Endothelial cell of umbilical vein (primary cell): Measurements from ENCODE around the gene GRAMD1B.

ENCODE experiments used
- EZH2 ChIP-seq: IDR thresholded peaks from 2 replicates; pipeline ENCODE4 v1.6.1; 2012; ENCODE audit warnings: borderline replicate concordance, low read depth, mild to moderate bottlenecking, moderate library complexity, low read length, inconsistent platforms; ENCODE audit not compliant: severe bottlenecking
- FOS ChIP-seq: IDR thresholded peaks from 2 replicates; pipeline ENCODE4 v1.6.1; 2011; ENCODE audit warnings: mild to moderate bottlenecking, low read length, moderate library complexity, borderline replicate concordance; ENCODE audit not compliant: insufficient read depth
- MAX ChIP-seq: IDR thresholded peaks from 2 replicates; pipeline ENCODE4 v1.6.1; 2011; ENCODE audit not compliant: insufficient read depth, insufficient read length
- POLR2A ChIP-seq: IDR thresholded peaks from 2 replicates; pipeline ENCODE4 v1.6.1; 2012; ENCODE audit warnings: low read depth, mild to moderate bottlenecking, control low read depth, low read length
- POLR2AphosphoS5 ChIP-seq: IDR thresholded peaks from 2 replicates; pipeline ENCODE4 v1.6.1; 2012; ENCODE audit warnings: low read depth, mild to moderate bottlenecking, control low read depth, low read length, moderate library complexity; ENCODE audit not compliant: insufficient read depth
- TF ChIP-seq, protein P1 (sequence below), 2 donors: IDR thresholded peaks; 1 replicate in 1 of 2; 2 replicates in 1 of 2; pipeline ENCODE4 v1.5.1; 2011; ENCODE audit warnings: low read length in 2 of 2, mild to moderate bottlenecking in 2 of 2, moderate library complexity in 2 of 2, control low read depth in 1 of 2, inconsistent platforms in 1 of 2, low read depth in 1 of 2; ENCODE audit not compliant: insufficient read depth in 1 of 2; ENCODE audit errors: extremely low read depth in 1 of 2

- TF ChIP-seq MAX (no peak), POLR2AphosphoS5 (no peak), FOS (no peak), EZH2 (no peak), POLR2A (no peak)
- TF ChIP-seq, protein P1, sequence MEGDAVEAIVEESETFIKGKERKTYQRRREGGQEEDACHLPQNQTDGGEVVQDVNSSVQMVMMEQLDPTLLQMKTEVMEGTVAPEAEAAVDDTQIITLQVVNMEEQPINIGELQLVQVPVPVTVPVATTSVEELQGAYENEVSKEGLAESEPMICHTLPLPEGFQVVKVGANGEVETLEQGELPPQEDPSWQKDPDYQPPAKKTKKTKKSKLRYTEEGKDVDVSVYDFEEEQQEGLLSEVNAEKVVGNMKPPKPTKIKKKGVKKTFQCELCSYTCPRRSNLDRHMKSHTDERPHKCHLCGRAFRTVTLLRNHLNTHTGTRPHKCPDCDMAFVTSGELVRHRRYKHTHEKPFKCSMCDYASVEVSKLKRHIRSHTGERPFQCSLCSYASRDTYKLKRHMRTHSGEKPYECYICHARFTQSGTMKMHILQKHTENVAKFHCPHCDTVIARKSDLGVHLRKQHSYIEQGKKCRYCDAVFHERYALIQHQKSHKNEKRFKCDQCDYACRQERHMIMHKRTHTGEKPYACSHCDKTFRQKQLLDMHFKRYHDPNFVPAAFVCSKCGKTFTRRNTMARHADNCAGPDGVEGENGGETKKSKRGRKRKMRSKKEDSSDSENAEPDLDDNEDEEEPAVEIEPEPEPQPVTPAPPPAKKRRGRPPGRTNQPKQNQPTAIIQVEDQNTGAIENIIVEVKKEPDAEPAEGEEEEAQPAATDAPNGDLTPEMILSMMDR (IDR thresholded peaks at IDR 0.05; ENCODE audit: extremely low read depth in 1 of 2, insufficient read depth in 1 of 2, low read depth in 1 of 2, low read length in 2 of 2) = peak; percentile 70 to 89
These were observed 210.8 kb downstream of the GRAMD1B start for GRCh38 chr11:123640677-123641494.
